ENCODE results near the gene NRCAM. TPM values are rescaled to one million over a fixed set of nuclear protein-coding genes. Genes with fewer than 3 reads are reported as not detected.

NRCAM gene
- total RNA-seq, 1 experiment from 2014 or later: 40.3 TPM

DNA sequence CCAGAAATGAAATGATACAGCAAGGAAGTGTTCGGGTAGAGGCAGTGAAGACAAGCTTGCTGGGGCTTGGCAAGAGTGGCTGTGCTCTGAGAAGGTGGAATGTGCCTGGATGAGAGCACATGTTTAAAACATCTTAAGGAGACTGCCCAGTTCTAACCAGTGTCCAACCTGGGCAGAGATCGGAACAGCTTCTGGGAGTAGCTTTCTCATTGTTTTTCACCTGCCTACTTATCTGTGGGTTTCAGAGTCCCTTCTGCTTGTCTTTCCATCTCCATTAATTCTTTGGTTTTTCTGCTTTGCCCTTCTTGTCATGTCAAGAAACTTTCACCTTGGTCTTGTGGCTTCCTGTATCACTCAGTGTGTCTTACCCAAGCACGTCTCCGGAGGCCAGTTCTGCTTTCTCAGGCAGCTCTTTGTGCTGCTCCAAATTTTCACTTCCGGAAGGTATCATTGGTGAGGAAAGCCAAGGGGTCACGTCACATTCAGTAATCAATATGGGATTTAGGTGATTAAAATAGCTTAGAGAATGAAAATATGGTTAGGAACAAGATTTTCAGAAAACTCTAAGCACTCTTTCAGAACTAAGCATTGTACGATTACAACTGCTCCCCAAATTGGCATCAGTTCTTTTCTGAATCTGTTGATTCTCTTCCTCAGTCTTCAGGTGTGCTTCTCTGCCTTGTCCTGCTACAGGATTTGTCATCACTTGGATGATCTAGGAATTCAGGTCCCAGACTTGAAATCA is 320.6 kb downstream of the NRCAM start:
- no peak overlapping the region for H3K27ac ChIP-seq
- BruUV-seq (replicated peaks): no TSS peak
- no peaks in the 10 kb centered on the region for H3K27me3 ChIP-seq (ENCODE audit: insufficient read depth, low read depth)
- CTCF ChIA-PET: interaction anchor here (0.7 kb wide), 1 partner anchor 334 kb away, joined by 3 read pairs; no protein-coding TSS in a partner anchor
- H3F3A ChIP-seq (ENCODE audit: insufficient read depth, low read depth): no peaks in the 10 kb centered on the region
- no peak for TF ChIP-seq EZH2 (IDR thresholded peaks at IDR 0.05; ENCODE audit: low read depth)
- TF ChIP-seq, protein P1, sequence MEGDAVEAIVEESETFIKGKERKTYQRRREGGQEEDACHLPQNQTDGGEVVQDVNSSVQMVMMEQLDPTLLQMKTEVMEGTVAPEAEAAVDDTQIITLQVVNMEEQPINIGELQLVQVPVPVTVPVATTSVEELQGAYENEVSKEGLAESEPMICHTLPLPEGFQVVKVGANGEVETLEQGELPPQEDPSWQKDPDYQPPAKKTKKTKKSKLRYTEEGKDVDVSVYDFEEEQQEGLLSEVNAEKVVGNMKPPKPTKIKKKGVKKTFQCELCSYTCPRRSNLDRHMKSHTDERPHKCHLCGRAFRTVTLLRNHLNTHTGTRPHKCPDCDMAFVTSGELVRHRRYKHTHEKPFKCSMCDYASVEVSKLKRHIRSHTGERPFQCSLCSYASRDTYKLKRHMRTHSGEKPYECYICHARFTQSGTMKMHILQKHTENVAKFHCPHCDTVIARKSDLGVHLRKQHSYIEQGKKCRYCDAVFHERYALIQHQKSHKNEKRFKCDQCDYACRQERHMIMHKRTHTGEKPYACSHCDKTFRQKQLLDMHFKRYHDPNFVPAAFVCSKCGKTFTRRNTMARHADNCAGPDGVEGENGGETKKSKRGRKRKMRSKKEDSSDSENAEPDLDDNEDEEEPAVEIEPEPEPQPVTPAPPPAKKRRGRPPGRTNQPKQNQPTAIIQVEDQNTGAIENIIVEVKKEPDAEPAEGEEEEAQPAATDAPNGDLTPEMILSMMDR (conservative IDR thresholded peaks at IDR 0.05): no peak
- no peaks in the 10 kb centered on the region for H3K36me3 ChIP-seq (ENCODE audit: low read depth)
- no peaks in the 10 kb centered on the region for H3K4me1 ChIP-seq (replicated peaks; ENCODE audit: insufficient read depth)
- H3K4me2 ChIP-seq: no peak overlapping the region
- H3K4me3 ChIP-seq: no peak overlapping the region
- no peak overlapping the region for H2AFZ ChIP-seq
- no peaks in the 10 kb centered on the region for H4K20me1 ChIP-seq (ENCODE audit: insufficient read depth)
- H3K9me3 ChIP-seq (ENCODE audit: insufficient read depth, low read depth): no peaks in the 10 kb centered on the region
- H3K9me2 ChIP-seq (ENCODE audit: insufficient read depth): no peaks in the 10 kb centered on the region; the same call in 1 of the 2 replicates
- no peak for DNase-seq
- intact Hi-C loops (cut with micrococcal nuclease; ENCODE audit: unreplicated experiment): no loop called here
- POLR2A ChIA-PET (ENCODE audit: unreplicated experiment): no interaction called here
- no peaks in the 10 kb centered on the region for H3K79me2 ChIP-seq (ENCODE audit: low read depth)

DNA sequence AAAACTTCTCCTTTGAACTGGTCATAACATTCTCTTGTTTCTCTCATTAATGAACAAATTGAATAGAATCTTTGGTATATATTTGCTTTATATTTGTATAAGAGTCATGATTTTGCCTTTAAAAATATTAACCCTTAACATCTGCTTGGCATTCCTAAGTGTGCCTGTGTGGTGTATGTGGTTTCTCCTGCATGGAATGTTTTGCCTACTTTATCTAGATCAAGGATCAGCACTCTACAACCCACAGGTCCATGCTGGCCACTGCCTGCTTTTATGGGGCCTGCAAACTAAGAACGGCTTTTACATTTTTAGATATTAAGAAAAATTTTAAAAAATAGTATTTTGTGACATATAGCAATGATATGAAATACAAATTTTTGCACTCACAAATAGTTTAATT is 321.8 kb downstream of the NRCAM start:
- Histone ChIP-seq H3K79me2 (ENCODE audit: low read depth) (no peaks in the 10 kb centered on the region), H3F3A (ENCODE audit: insufficient read depth, low read depth) (no peaks in the 10 kb centered on the region), H3K27me3 (ENCODE audit: insufficient read depth, low read depth) (no peaks in the 10 kb centered on the region), H3K36me3 (ENCODE audit: low read depth) (no peaks in the 10 kb centered on the region), H3K9me2 (ENCODE audit: insufficient read depth) (no peaks in the 10 kb centered on the region; the same call in 1 of the 2 replicates), H3K4me2 (no peak overlapping the region), H3K9me3 (ENCODE audit: insufficient read depth, low read depth) (no peaks in the 10 kb centered on the region), H3K27ac (no peak overlapping the region), H3K4me3 (no peak overlapping the region), H4K20me1 (ENCODE audit: insufficient read depth) (no peaks in the 10 kb centered on the region), H3K4me1 (replicated peaks; ENCODE audit: insufficient read depth) (no peaks in the 10 kb centered on the region), H2AFZ (no peak overlapping the region)
- TF ChIP-seq, protein P1 (conservative IDR thresholded peaks at IDR 0.05): no peak
- TF ChIP-seq EZH2 (IDR thresholded peaks at IDR 0.05; ENCODE audit: low read depth): no peak
- ChIA-PET POLR2A (ENCODE audit: unreplicated experiment) (no interaction called here), CTCF (no interaction called here)
- intact Hi-C loops (cut with micrococcal nuclease; ENCODE audit: unreplicated experiment): no loop called here
- BruUV-seq (replicated peaks): no TSS peak
- DNase-seq: no peak

DNA sequence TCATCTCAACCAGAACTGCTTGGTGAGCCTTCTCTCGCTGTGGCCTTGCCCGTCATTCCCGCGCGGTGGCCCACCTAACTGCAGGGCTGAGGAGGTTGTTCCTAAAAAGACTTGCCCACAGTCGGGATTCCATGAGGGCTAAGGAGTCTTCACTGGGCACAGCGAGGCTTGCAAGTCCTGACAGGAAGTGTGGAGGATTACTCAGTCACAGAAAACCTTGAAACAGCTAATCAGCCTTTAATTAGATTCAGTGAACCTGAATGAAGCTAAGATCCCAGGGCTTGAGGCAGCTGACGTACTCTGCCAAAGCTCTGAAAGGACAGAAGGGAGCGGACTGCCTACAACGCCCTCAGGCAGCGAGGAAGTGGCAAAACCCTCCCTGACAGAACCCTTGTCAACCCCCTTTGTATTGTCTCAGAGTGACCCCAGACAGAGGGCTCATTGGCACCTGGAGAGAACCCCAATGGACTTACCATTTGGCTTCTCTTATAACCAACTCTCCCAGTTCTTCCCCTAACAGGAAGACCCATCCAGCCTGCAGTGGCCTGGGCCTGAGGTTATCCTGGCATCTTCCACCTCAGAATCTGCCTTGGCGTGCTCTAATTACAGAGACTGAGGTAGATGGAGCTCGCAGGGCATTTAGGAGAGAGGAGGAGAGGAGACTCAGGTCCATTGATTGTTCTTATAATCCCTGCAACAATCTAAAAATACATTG is 323.5 kb downstream of the NRCAM start:
- Histone ChIP-seq H3K4me2 (no peak overlapping the region), H3K36me3 (ENCODE audit: low read depth) (no peaks in the 10 kb centered on the region), H3K9me3 (ENCODE audit: insufficient read depth, low read depth) (no peaks in the 10 kb centered on the region), H3K9me2 (ENCODE audit: insufficient read depth) (no peaks in the 10 kb centered on the region; the same call in 1 of the 2 replicates), H4K20me1 (ENCODE audit: insufficient read depth) (no peaks in the 10 kb centered on the region), H3K27me3 (ENCODE audit: insufficient read depth, low read depth) (no peaks in the 10 kb centered on the region), H3K27ac (no peak overlapping the region), H3F3A (ENCODE audit: insufficient read depth, low read depth) (no peaks in the 10 kb centered on the region), H3K79me2 (ENCODE audit: low read depth) (no peaks in the 10 kb centered on the region), H2AFZ (no peak overlapping the region), H3K4me3 (no peak overlapping the region), H3K4me1 (replicated peaks; ENCODE audit: insufficient read depth) (no peaks in the 10 kb centered on the region)
- intact Hi-C loops (cut with micrococcal nuclease; ENCODE audit: unreplicated experiment): no loop called here
- ChIA-PET POLR2A (ENCODE audit: unreplicated experiment) (no interaction called here), CTCF (no interaction called here)
- peak in 1 of 2 experiments; percentile 8 for DNase-seq
- BruUV-seq (replicated peaks): no TSS peak
- TF ChIP-seq, protein P1 (conservative IDR thresholded peaks at IDR 0.05): no peak
- TF ChIP-seq EZH2 (IDR thresholded peaks at IDR 0.05; ENCODE audit: low read depth): no peak

Data from PC-9 (cell line).